Measurements from ENCODE around the gene RNASET2. TPM values are rescaled to one million over a fixed set of nuclear protein-coding genes. Genes with fewer than 3 reads are reported as not detected.

RNASET2 gene
- total and polyA plus RNA-seq, 10 of the 15 experiments (the other 5 are each of a cell fraction or from before 2014, with no cell fraction given) = 5.5 to 225 (median 50.2) TPM

GRCh38 chr6:166971271-166971670 lies 14.9 kb upstream of the RNASET2 start:
- ChIA-PET RAD21 (ENCODE audit: unreplicated experiment) (no interaction called here), CTCF (interaction anchor here (1.3 to 1.5 kb wide), 2 partner anchors 11 to 196 kb away, joined by 3 read pairs; no protein-coding TSS in a partner anchor), SMC1A (ENCODE audit: uncharacterized antibody, unreplicated experiment) (interaction anchor here (1.2 to 1.4 kb wide), 2 partner anchors 12 to 19 kb away, joined by 3 to 4 read pairs; no protein-coding TSS in a partner anchor), POLR2A (no interaction called here)
- no peak overlapping the region for H3K4me3 ChIP-seq
- TF ChIP-seq HDAC2 (IDR thresholded peaks at IDR 0.05) = no peak
- TF ChIP-seq WRNIP1 (IDR thresholded peaks at IDR 0.05; ENCODE audit: borderline replicate concordance, low read depth, low read length) = no peak
- TF ChIP-seq ZBED1 (IDR thresholded peaks at IDR 0.05; ENCODE audit: borderline replicate concordance) = no peak
- TF ChIP-seq KDM1A (IDR thresholded peaks at IDR 0.05; ENCODE audit: borderline replicate concordance) = no peak
- TF ChIP-seq BHLHE40 (IDR thresholded peaks at IDR 0.05; ENCODE audit: borderline replicate concordance in 1 of 2, low read depth in 2 of 2, low read length in 1 of 2) = no peak
- no peak for TF ChIP-seq BACH1 (IDR thresholded peaks at IDR 0.05; ENCODE audit: borderline replicate concordance)
- TF ChIP-seq MEF2A (IDR thresholded peaks at IDR 0.05; ENCODE audit: insufficient read depth, low read depth, low read length) = no peak
- no peak for TF ChIP-seq MXI1 (IDR thresholded peaks at IDR 0.05; ENCODE audit: low read depth, low read length)
- TF ChIP-seq ZBTB33 (IDR thresholded peaks at IDR 0.05) = no peak
- TF ChIP-seq CEBPZ (IDR thresholded peaks at IDR 0.05; ENCODE audit: low read depth, low read length) = no peak
- no peak for TF ChIP-seq ATF3 (IDR thresholded peaks at IDR 0.05; ENCODE audit: borderline replicate concordance, extremely low read depth, low read depth, low read length)
- no peak for TF ChIP-seq MYC (IDR thresholded peaks at IDR 0.05; ENCODE audit: insufficient read depth, insufficient read length, insufficient replicate concordance, low read length, severe bottlenecking)
- intact Hi-C loops (cut with micrococcal nuclease; ENCODE audit: unreplicated experiment) = no loop called here
- in situ Hi-C loops (cut with MboI) = no loop called here
- H3K4me1 ChIP-seq (ENCODE audit: control insufficient read depth, insufficient read depth, low read length) = peaks cover 3% of the 10 kb centered on the region; the same call in 1 of the 2 replicates
- no peak overlapping the region for H2AFZ ChIP-seq (ENCODE audit: control insufficient read depth, low read depth, low read length)
- H3K4me2 ChIP-seq (ENCODE audit: control insufficient read depth, insufficient read depth) = no peak overlapping the region
- no TSS peak for BruUV-seq (replicated peaks)
- no peaks in the 10 kb centered on the region for H3K79me2 ChIP-seq (ENCODE audit: control insufficient read depth, insufficient read depth, low read length)
- H3K9me3 ChIP-seq (replicated peaks; ENCODE audit: control insufficient read depth, insufficient read depth, low read length) = no peaks in the 10 kb centered on the region; the same call in 2 of the 3 replicates
- DNase-seq (ENCODE audit: low read depth, low spot score) (no peak), FAIRE-seq (no peak), ATAC-seq (no peak)
- H3K27ac ChIP-seq (ENCODE audit: control insufficient read depth, insufficient read depth) = no peak overlapping the region
- H3K9ac ChIP-seq (ENCODE audit: control insufficient read depth, insufficient read depth, low read length) = no peak overlapping the region
- H4K20me1 ChIP-seq (ENCODE audit: control insufficient read depth, insufficient read depth) = no peaks in the 10 kb centered on the region
- no peaks in the 10 kb centered on the region for H3K27me3 ChIP-seq (replicated peaks in 1 of 2; ENCODE audit: control insufficient read depth in 2 of 2, insufficient read depth in 2 of 2, low read length in 1 of 2)
- WGBS (ENCODE audit: insufficient coverage, insufficient replicate concordance, low lambda C conversion rate, missing lambda C conversion rate) = 97% methylated on average over 8 of the region's 8 CpGs
- H3K36me3 ChIP-seq (ENCODE audit: control insufficient read depth in 2 of 2, insufficient read depth in 2 of 2, low read length in 1 of 2) = no peaks in the 10 kb centered on the region

All from GM12878 (cell line).